RWPE1 (cell line): ENCODE results near the gene DAZ4.
"Not testable (repeated sequence)": the region's sequence is repeated elsewhere in the genome, so short reads cannot be mapped to it uniquely, and the experiment has no call there.

Experiments
- CTCF ChIA-PET: fragments of 350-600 bp; sonication (Branson Sonifier 250); formaldehyde crosslinking; extraction: SDS; loops from one replicate; lab custom pipeline; 2021; lab: Yijun Ruan, JAX
- POLR2A ChIA-PET: fragments of 400-600 bp; formaldehyde crosslinking; extraction: SDS; loops from one replicate; lab custom pipeline; 2020; ENCODE audit warnings: antibody characterized with exemption; ENCODE audit not compliant: low non-redundant PET; lab: Yijun Ruan, JAX
- DNase-seq: peaks from one replicate; pipeline ENCODE4 v3.0.0; 2012; ENCODE audit warnings: low spot score
- H3K27ac ChIP-seq: fragments of 450-650 bp; 2 replicates; pipeline ENCODE4 v1.5.1; 2017

Gene DAZ4

GRCh38 chrY:24833619-24834018 lies at the start of gene DAZ4:
Gene DAZ4, plus strand, starts transcription at chrY:24833919. Its CDS starts 208 bp downstream, at chrY:24834127.
- H3K27ac ChIP-seq, DNase-seq, CTCF ChIA-PET, POLR2A ChIA-PET: not testable (repeated sequence)

- H3K27ac ChIP-seq, CTCF ChIA-PET, POLR2A ChIA-PET, DNase-seq: not testable (repeated sequence)
Measured at GRCh38 chrY:24813293-24813692, 20.4 kb upstream of the DAZ4 start, which contains the start of gene DAZ3. Gene DAZ3, minus strand, starts transcription at chrY:24813393. Its CDS starts 208 bp downstream, at chrY:24813185.

- DNase-seq, H3K27ac ChIP-seq, CTCF ChIA-PET, POLR2A ChIA-PET: not testable (repeated sequence)
Measured at GRCh38 chrY:24821836-24822235, 11.9 kb upstream of the DAZ4 start.

- CTCF ChIA-PET, DNase-seq, H3K27ac ChIP-seq, POLR2A ChIA-PET: not testable (repeated sequence)
Measured at GRCh38 chrY:24824184-24824879, 9.4 kb upstream of the DAZ4 start.

- POLR2A ChIA-PET, DNase-seq, CTCF ChIA-PET: not testable (repeated sequence)
Measured at GRCh38 chrY:24825069-24825468, 8.7 kb upstream of the DAZ4 start.

More at GRCh38 chrY:24825069-24825468, 8.7 kb upstream of the DAZ4 start:
- not testable (repeated sequence) for H3K27ac ChIP-seq
